Fibroblast of mammary gland (primary cell): ENCODE results near the gene PRSS21.

Source experiments
- DNase-seq: peaks from one replicate; pipeline ENCODE4 v3.0.0-alpha.2; 2010; ENCODE audit warnings: low read depth
- H3K4me3 ChIP-seq: 2 replicates; pipeline ENCODE4 v1.5.1; 2011; ENCODE audit warnings: low read depth, mild to moderate bottlenecking, low read length, moderate library complexity; ENCODE audit not compliant: control insufficient read depth
- TF ChIP-seq, protein P1 (sequence below): conservative IDR thresholded peaks from 2 replicates; pipeline ENCODE4 v1.5.1; 2011; ENCODE audit warnings: low read depth, low read length, inconsistent platforms; ENCODE audit not compliant: control insufficient read depth, insufficient read depth

Gene PRSS21

DNA sequence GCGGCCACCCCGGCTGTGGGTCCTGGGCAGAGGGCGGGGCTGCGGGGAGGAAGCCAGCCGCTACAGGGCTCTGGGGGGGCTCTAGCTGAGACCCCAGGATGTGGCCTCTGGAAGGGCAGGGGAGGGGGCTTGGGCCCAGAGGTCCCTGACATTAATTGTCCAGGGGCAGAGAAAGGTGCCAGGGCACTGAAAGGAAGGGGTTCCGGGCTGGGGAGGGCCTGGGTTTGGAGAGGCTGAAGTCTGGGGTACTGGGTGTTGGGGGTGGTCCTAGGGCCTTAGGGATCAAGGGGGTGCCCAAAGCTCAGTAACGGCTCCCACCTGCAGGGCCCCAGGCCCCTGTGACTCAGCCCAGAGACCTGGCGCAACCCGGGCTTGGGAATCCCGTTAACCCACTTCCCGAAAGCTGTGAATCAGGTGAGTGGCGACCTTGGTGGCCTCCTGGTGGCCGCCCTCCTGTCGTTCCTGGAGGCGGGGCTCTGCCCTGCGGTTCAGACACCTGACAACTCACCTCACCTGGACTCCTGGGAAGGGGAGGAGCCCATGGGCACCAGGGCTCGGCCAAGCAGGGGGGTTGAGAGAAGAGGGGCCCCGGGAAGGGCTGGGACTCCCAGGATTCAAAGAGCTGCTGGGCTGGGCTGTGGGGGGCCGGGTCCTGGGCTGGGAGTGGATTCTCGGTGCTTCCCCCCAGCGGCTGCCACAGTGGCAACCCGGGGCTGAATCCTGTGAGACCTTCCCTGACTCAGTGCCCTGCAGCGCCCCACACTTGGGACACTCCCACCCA, 41.4 kb downstream of the PRSS21 start:
- no peak for DNase-seq
- H3K4me3 ChIP-seq, result no peak overlapping the region
- TF ChIP-seq, protein P1, sequence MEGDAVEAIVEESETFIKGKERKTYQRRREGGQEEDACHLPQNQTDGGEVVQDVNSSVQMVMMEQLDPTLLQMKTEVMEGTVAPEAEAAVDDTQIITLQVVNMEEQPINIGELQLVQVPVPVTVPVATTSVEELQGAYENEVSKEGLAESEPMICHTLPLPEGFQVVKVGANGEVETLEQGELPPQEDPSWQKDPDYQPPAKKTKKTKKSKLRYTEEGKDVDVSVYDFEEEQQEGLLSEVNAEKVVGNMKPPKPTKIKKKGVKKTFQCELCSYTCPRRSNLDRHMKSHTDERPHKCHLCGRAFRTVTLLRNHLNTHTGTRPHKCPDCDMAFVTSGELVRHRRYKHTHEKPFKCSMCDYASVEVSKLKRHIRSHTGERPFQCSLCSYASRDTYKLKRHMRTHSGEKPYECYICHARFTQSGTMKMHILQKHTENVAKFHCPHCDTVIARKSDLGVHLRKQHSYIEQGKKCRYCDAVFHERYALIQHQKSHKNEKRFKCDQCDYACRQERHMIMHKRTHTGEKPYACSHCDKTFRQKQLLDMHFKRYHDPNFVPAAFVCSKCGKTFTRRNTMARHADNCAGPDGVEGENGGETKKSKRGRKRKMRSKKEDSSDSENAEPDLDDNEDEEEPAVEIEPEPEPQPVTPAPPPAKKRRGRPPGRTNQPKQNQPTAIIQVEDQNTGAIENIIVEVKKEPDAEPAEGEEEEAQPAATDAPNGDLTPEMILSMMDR, result no peak

DNA sequence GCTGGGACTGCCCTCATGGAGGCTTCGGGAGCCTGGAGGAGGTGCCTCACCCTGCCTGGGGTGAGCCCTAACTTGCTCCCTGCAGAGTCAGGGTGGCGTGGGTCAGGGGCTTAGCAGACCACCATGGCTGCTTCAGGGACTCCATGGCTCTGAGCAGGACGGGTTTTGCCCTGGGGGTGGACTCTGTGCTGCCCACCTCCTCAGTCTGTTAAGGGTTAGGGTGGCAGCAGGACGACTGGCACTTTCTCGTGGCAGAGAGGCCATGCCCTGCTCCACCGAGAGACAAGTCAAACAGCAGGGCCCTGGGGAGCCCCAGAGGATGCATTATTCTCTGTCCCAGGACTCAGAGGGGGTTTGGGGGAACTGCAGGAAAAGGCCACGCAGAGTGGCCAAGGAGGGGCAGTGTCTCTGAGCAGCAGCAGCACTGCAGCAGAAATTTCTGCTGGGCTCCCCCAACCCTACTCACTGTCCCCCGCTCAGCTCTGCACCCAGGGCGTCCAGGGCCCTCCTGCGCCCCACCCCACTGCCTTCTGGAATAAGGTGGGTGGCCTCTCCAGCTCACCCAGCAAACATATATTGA, 42.7 kb downstream of the PRSS21 start:
- H3K4me3 ChIP-seq, result no peak overlapping the region
- TF ChIP-seq, protein P1, result no peak
- DNase-seq, result no peak

DNA sequence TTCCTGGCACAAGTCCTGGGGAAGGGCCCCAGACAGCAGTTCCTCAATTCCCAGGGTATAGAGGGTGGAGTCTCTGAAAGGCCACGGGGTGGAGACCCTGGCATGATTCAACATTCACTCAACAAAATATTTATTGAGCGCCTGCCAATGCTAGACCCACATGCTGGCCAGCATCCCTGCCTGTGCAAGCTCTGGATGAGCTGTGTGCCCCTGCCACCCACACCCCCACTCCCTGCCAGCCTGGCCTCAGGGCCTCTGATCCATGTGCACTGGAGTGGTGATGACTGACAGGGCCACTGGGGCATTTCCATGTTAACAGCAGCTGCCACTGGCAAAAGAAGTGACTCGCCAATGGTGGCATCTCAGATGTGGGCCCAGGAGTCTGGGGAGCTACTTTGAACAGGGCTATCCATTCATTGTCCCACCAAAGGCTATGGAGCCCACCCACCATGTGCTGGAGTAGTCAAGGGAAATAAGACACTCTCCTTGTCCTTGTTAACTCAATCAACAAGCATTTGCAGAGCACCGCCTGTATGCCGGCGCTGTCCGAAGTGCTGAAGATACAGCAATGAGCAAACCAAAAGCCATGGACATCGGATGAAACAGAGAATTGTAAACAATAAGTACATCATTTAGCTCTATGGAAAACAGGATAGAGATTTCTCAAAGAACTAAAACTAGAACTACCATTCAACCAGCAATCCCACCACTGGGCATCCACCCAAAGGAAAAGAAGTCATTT, 44.0 kb downstream of the PRSS21 start:
- TF ChIP-seq, protein P1, result no peak
- no peak overlapping the region for H3K4me3 ChIP-seq
- DNase-seq, result peak; percentile 23

DNA sequence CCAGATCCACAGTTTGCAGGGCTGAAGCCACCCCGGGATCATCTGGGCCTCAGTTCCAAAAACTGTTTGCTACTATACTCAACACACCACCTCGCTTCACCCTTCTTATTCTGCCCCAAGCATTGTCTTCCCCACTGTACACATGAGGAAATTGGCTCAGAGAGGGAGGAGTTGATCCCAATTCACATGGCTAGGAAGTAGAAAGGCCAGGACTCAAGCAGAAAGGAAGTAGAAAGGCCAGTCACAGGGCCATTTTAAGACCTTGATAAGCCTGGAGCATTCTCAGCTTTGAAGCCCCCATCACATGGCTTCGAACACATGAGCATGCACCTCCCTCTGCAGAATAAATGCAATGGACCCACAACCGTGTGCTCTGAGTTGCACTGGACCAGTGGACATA, 48.6 kb downstream of the PRSS21 start:
- TF ChIP-seq, protein P1, result no peak
- H3K4me3 ChIP-seq, result no peak overlapping the region
- DNase-seq, result no peak

DNA sequence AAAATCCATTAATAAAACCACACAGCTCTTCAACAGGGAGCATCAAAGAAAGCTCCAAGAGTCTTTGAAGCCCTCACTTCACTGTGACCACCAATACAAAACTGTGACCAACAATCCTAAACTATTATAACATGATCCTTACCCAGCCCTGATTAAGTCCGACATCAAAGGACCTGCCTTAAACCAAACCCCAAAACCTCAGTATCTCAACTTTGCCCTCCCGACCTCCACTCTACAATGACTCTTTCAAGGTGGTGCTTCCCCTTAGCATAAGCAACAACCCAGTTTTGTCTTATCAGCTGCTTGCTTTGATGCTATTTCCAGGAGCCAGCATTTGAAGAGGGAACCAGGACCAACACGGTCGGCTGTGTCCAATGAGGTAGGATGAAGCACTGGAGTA, 49.4 kb downstream of the PRSS21 start:
- DNase-seq, result no peak
- no peak overlapping the region for H3K4me3 ChIP-seq
- TF ChIP-seq, protein P1, result no peak

DNA sequence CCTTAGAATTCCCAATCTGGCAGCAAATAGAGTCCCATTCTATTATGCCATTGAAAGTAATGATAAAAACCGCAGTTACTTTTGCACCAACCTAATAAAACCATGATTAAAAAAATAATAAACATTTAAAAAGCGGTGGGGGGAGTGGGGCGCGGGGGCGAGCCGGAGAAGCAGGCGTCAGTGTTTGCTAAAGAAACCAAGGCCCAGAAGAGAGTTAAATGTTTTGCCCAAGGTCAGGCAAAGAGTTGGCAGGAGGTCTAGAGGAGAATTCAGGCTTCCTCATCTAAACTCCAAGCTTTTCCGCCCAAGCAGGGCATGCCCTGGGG, 50.6 kb downstream of the PRSS21 start:
- H3K4me3 ChIP-seq, result peak overlapping the region; percentile 63
- no peak for DNase-seq
- TF ChIP-seq, protein P1, result no peak
